ENCODE results near the gene ZNF329. TPM values are rescaled to one million over a fixed set of nuclear protein-coding genes. Genes with fewer than 3 reads are reported as not detected.

The ZNF329 gene
- 2.8 and 2.9 TPM in 2 replicates for total RNA-seq (2022)
- percentile 48 among the genes with signal in this experiment for Bru-seq, nascent RNA
- percentile 39 among the genes with signal in this experiment for BruChase-seq, experiment 1, labeled RNA remaining after a 6-hour chase
- BruChase-seq, experiment 2, labeled RNA remaining after a 2-hour chase, result percentile 45 among the genes with signal in this experiment
- long read RNA-seq, result 0 reads

- no peaks in the 10 kb centered on the region for H3K36me3 Mint-ChIP-seq (ENCODE audit: insufficient read depth, unreplicated experiment)
- CTCF ChIA-PET, result interaction anchor here (0.6 kb wide), 1 partner anchor 10 kb away, joined by 3 read pairs; no protein-coding TSS in a partner anchor
- no TSS peak for BruUV-seq (replicated peaks)
- H3K27ac Mint-ChIP-seq (ENCODE audit: low read depth, unreplicated experiment), result peak within 1 kb of the TSS; percentile 3
- intact Hi-C loops (cut with micrococcal nuclease), result no loop called here
- POLR2A ChIA-PET, result interaction anchor here (0.7 to 1.0 kb wide), 2 partner anchors 78 to 368 kb away, joined by 3 to 7 read pairs; partner anchors contain the start of gene ZNF544
- peaks cover 11% of the 10 kb centered on the region for H3K9me3 Mint-ChIP-seq (ENCODE audit: unreplicated experiment)
- H3K4me1 Mint-ChIP-seq (ENCODE audit: insufficient read depth, unreplicated experiment), result no peaks in the 10 kb centered on the region
- no peaks in the 10 kb centered on the region for H3K27me3 Mint-ChIP-seq (ENCODE audit: insufficient read depth, unreplicated experiment)
- peak; percentile 74 for DNase-seq (ENCODE audit: unreplicated experiment)
- TF ChIP-seq CTCF (IDR thresholded peaks at IDR 0.05; ENCODE audit: unreplicated experiment), result no peak
- H3K4me3 Mint-ChIP-seq (ENCODE audit: unreplicated experiment), result peak within 1 kb of the TSS; percentile 72
Observed at GRCh38 chr19:58150328-58150921, at the start of gene ZNF329. TSS of gene ZNF329 (minus strand) at chr19:58150789. CDS start at chr19:58129503, 21,286 bp downstream.

DNA sequence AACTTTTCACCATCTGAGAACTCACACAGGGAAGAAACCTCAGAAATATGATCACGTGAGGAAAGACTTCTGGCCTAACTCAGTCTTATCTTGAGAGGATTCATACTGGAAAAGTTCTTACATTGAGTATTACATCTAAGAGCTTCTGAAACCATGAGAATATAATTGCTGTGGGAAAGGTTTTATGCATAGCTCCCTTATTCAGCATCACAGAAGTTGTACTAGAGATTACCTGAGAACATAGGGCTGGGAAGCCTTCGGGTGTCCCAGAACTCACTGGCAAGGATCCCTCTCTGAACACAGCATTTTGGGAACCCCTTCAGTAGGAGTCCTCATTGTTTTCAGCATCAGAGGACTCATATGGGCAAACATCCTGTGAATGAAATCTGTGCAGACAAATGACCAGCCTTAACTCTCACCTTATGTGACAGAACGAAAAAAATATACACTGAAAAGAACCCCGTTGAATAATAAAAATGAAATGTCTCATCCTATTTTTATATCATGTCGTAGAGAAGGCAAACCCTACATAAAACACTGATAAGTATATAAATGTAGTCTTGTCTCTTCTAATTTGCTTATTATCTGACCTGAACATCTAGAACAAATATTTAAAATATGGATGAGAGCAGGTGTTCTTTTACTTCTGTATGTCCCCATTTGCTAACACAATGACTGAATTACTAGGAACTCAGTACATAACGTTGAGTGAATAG, 46.5 kb upstream of the ZNF329 start:
- no peaks in the 10 kb centered on the region for H3K4me1 Mint-ChIP-seq (ENCODE audit: insufficient read depth, unreplicated experiment)
- H3K27me3 Mint-ChIP-seq (ENCODE audit: insufficient read depth, unreplicated experiment), result no peaks in the 10 kb centered on the region
- H3K36me3 Mint-ChIP-seq (ENCODE audit: insufficient read depth, unreplicated experiment), result peaks cover 91% of the 10 kb centered on the region
- no TSS peak for BruUV-seq (replicated peaks)
- no peak overlapping the region for H3K4me3 Mint-ChIP-seq (ENCODE audit: unreplicated experiment)
- H3K9me3 Mint-ChIP-seq (ENCODE audit: unreplicated experiment), result peaks cover 18% of the 10 kb centered on the region
- ChIA-PET POLR2A (interaction anchor here (1.0 to 1.4 kb wide), 2 partner anchors 14 to 31 kb away, joined by 4 to 5 read pairs; partner anchors contain the start of genes ZNF274 and ZNF544), CTCF (interaction anchor here (1.2 kb wide), 1 partner anchor 8 kb away, joined by 3 read pairs; no protein-coding TSS in a partner anchor)
- DNase-seq (ENCODE audit: unreplicated experiment), result peak; percentile 36
- H3K27ac Mint-ChIP-seq (ENCODE audit: low read depth, unreplicated experiment), result no peak overlapping the region
- TF ChIP-seq CTCF (IDR thresholded peaks at IDR 0.05; ENCODE audit: unreplicated experiment), result no peak
- intact Hi-C loops (cut with micrococcal nuclease), result no loop called here

DNA sequence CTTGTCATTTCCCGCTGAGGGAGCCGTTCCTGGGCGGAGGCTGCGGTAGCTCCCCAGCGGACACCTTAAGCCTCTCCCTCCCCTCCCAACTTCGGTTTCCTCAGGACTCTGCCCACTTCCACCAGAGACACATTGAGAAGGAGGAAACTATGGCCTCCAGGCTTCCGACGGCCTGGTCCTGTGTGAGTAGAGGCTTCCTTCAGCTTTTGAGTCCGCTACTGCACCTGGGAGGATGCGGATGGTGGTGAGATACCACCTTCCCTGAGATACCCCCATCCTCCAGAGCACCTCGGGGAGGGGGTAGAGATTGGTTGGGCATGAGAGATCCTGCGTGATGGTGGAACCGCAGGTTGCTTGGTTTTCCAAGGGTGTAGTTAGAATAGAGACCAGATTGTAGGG, 33.2 kb upstream of the ZNF329 start:
- TF ChIP-seq CTCF (IDR thresholded peaks at IDR 0.05; ENCODE audit: unreplicated experiment), result no peak
- H3K27me3 Mint-ChIP-seq (ENCODE audit: insufficient read depth, unreplicated experiment), result no peaks in the 10 kb centered on the region
- peaks cover 41% of the 10 kb centered on the region for H3K36me3 Mint-ChIP-seq (ENCODE audit: insufficient read depth, unreplicated experiment)
- peak overlapping the region; percentile 94 for H3K4me3 Mint-ChIP-seq (ENCODE audit: unreplicated experiment)
- H3K4me1 Mint-ChIP-seq (ENCODE audit: insufficient read depth, unreplicated experiment), result peaks cover 6% of the 10 kb centered on the region
- no peak for DNase-seq (ENCODE audit: unreplicated experiment)
- CTCF ChIA-PET, result interaction anchor here (0.6 to 1.5 kb wide), 3 partner anchors 14 to 53 kb away, joined by 4 to 6 read pairs (median 4); partner anchors contain the start of gene ZNF544
- H3K9me3 Mint-ChIP-seq (ENCODE audit: unreplicated experiment), result peaks cover 19% of the 10 kb centered on the region
- BruUV-seq (replicated peaks), result TSS peak; percentile 50
- peak overlapping the region; percentile 100 for H3K27ac Mint-ChIP-seq (ENCODE audit: low read depth, unreplicated experiment)
- POLR2A ChIA-PET, result interaction anchor here (0.6 to 1.6 kb wide), 10 partner anchors 11 to 624 kb away, joined by 3 to 9 read pairs (median 3); partner anchors contain the start of genes ZNF544 and ZNF586
- intact Hi-C loops (cut with micrococcal nuclease), result no loop called here

Measured in MCF 10A (cell line).